ENCODE results near the gene RAVER2.
"Not testable (repeated sequence)": the region's sequence is repeated elsewhere in the genome, so short reads cannot be mapped to it uniquely, and the experiment has no call there.

RAVER2 gene

DNA sequence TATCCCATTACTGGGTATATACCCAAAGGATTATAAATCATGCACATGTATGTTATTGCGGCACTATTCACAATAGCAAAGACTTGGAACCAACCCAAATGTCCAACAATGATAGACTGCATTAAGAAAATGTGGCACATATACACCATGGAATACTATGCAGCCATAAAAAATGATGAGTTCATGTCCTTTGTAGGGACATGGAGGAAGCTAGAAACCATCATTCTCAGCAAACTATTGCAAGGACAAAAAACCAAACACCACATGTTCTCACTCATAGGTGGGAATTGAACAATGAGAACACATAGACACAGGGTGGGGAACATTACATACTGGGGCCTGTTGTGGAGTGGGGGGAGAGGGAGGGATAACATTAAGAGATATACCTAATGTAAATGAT is 4.2 kb upstream of the RAVER2 start:
- not testable (repeated sequence) for H3K4me3 Mint-ChIP-seq, H3K9me3 Mint-ChIP-seq, DNase-seq, ATAC-seq, H3K27ac Mint-ChIP-seq
- Mint-ChIP-seq H3K4me1 (peaks cover 19% of the 10 kb centered on the region), H3K27me3 (peaks cover 14% of the 10 kb centered on the region)

DNA sequence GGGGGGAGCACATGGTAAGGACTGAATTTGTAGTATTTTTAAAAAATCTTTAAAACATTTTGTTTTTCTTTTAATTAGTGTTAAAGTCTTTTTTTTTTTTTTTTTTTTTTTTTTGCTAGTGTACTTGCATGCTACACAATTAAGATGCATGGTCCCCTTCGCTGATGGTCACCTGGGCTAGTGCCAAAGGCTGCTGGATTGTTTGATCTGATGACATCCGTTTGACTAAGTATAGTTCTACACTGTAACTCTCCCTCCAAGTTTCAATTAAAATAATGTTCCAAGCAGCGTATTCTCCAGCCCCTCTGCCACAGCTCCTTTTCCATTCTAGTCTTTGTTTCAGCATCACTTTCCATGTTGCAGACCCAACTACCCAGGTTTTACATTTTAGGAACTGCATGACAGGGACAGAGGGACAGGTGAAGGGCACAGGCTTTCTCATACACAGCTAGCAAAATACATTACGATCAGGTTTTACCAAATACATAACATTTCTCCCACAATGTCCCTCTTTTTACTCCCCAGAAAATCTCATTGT is 852 bp upstream of the RAVER2 start:
- Mint-ChIP-seq H3K4me1 (peaks cover 23% of the 10 kb centered on the region), H3K4me3 (peak overlapping the region; percentile 80 to 83), H3K27me3 (peaks cover 13% of the 10 kb centered on the region), H3K9me3 (no peaks in the 10 kb centered on the region), H3K27ac (peak overlapping the region in 1 of 2 donors; percentile 60)
- DNase-seq (no peak), ATAC-seq (peak; percentile 16)

DNA sequence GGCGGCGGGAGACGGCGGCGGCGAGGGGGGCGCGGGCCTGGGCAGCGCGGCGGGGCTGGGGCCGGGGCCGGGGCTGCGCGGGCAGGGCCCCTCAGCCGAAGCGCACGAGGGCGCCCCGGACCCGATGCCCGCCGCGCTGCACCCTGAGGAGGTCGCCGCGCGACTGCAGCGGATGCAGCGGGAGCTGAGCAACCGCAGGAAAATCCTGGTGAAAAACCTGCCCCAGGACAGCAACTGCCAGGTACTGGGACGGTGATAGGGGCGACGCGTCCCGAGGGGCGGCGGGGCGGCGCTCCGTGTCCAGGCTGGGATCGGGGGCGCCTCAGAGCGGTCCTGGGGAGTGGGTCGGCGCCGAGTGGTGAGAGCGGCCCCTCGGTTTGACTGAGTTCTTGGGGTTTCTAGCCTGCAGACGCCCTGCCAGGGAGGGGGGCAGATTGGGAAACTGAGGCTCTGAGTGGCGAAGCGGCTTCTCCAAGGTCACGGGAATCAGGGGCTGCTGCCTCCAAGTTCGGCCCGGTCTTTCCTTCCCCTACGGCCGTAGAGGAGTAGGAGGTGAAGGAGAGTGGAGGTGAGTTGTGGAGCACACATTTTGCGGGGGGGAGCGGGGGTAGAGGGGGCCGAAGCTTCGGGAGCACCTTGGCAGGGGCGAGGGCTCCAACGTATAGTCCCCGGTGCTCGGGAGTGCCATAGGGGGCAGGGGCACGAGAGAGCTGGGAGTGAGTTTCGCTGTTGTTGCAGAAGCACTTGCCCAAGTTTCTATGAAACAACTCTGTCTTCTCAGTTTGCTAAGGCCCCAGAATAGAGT is 508 bp downstream of the RAVER2 start:
- DNase-seq (peak; percentile 13 to 20), ATAC-seq (peak; percentile 67)
- Mint-ChIP-seq H3K4me3 (peak overlapping the region; percentile 84 to 88), H3K9me3 (no peaks in the 10 kb centered on the region), H3K27me3 (no peaks in the 10 kb centered on the region), H3K27ac (peak overlapping the region in 1 of 2 donors; percentile 33), H3K4me1 (peaks cover 23% of the 10 kb centered on the region)

DNA sequence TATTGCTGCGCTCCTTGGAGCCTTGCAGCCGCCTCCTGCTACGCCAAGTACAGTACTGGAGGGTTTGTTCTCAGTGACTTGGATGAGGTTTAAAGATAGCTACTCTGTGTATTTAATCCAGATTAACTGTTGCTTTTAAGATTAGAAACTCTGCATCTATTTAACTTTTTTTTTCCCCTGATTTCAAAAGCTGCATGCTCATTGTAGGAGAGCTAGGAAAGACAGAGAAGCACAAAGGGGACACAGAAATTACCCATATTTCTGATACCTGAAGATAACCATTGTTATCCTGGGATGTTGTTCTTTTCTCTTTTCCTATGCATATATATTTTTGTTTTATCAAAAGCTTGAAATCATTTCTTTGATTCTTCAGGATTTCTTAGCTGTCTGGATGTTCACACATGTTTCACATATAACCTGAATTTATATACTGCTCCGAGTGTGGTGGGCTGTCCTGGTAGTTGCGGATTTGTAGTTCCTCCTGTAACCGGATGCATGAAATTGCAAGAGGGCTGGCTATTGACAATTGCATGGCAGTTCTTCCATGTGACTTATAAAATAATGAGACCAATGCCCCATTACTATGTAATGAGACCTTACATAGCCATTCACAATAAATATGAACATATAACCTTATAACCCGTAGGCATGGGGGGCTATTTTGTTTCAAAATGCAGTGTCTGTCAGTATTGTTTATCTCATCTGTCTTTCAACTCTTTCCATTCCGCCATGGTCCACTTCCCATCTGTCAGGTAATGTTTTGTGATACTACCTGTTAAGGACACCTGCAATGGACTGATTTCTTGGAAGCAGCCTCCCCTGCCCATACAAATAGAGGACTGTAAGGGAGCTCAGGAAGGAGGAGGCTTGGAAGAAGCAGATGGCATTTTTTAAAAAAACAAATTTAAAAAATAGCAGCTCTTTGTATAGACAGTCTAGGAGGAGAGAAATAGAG is 1.4 kb downstream of the RAVER2 start:
- Mint-ChIP-seq H3K27me3 (no peaks in the 10 kb centered on the region), H3K9me3 (no peaks in the 10 kb centered on the region), H3K4me3 (peak overlapping the region; percentile 84 to 88), H3K4me1 (peaks cover 23% of the 10 kb centered on the region), H3K27ac (no peak overlapping the region)
- DNase-seq (no peak), ATAC-seq (no peak)

DNA sequence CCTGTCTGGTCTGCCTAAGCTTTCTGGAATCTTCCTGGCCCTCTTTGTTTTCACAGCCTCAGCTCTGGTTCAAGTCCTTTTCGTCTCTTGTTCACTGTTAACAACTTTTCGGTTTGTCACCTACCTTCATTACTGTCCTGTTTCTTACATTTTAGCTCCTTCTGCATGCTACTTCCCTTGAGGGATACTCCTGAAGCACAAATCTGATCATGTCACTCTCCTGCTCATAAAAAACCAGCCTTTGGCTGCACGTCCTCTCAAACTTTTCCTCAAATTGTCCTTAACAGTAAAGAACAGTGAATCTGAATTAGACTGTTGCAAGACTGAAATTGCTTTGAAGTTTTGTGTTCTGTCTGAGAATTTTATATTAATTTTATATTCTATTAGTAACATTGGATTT is 3.3 kb downstream of the RAVER2 start:
- DNase-seq: no peak
- H3K27me3 Mint-ChIP-seq: no peaks in the 10 kb centered on the region
- H3K4me1 Mint-ChIP-seq: peaks cover 23% of the 10 kb centered on the region
- H3K4me3 Mint-ChIP-seq: no peak overlapping the region
- no peaks in the 10 kb centered on the region for H3K9me3 Mint-ChIP-seq
- no peak overlapping the region for H3K27ac Mint-ChIP-seq
- no peak for ATAC-seq

DNA sequence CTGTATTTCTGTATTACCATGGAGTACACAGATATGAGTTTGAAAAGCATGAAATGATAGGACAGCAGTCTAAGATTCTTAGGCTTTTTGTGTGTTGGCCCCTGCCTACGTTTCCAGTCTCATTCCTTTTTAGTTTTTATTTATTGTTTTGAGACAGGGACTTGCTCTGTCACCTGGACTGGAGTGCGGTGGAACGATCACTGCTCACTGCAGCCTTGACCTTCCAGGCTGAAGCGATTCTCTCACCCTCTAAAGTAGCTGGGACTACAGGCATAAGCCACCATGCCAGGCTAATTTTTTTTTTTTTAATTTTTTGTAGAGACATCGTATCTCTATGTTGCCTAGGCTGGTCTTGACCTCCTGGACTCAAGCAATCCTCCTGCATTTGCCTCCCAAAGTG is 3.8 kb downstream of the RAVER2 start:
- DNase-seq (no peak), ATAC-seq (no peak)
- no peak overlapping the region for H3K4me3 Mint-ChIP-seq
- H3K27me3 Mint-ChIP-seq: no peaks in the 10 kb centered on the region
- no peak overlapping the region for H3K27ac Mint-ChIP-seq
- peaks cover 20% of the 10 kb centered on the region for H3K4me1 Mint-ChIP-seq
- H3K9me3 Mint-ChIP-seq: no peaks in the 10 kb centered on the region

DNA sequence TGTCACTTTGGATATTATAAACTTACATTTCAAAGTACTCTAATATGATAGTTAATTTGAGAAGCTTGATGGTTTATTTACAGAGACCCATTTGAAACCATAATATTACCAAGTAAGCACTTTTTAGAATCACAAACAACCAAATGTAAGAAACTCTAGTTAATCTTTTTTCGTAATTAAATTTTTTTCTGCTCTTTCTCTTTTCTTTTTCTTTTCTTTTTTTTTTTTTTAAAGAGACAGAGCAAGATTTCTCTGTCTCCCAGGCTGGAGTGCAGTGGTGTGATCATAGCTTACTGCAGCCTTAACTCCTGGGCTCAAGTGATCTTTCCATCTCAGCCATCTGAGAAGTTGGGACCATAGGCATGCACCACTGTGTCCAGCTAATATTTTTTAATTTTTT is 5.2 kb downstream of the RAVER2 start:
- DNase-seq (no peak), ATAC-seq (no peak)
- Mint-ChIP-seq H3K27ac (no peak overlapping the region), H3K9me3 (no peaks in the 10 kb centered on the region), H3K27me3 (no peaks in the 10 kb centered on the region), H3K4me1 (peaks cover 10% of the 10 kb centered on the region), H3K4me3 (no peak overlapping the region)

DNA sequence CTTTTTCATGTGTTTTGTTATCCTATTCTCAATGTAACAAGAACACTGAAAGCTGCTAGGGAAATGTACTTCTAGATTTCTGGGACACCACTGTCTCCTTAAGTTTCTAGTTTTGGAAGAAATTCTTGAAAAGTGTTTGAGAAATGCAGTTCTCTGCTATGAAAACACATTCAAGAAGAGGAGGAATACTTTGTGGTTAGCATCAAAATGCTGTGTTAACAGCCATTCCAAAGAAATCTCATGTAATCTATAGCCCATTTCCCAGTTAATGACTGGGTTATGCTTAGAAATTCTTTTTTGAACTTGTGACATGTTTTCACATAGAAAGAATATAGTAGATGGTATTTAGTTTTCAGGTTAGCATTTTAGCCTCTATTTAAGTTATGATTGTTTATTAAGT is 6.0 kb downstream of the RAVER2 start:
- Mint-ChIP-seq H3K4me1 (peaks cover 2% of the 10 kb centered on the region), H3K27me3 (peaks cover 3% of the 10 kb centered on the region), H3K4me3 (no peak overlapping the region), H3K27ac (no peak overlapping the region), H3K9me3 (no peaks in the 10 kb centered on the region)
- ATAC-seq: no peak
- no peak for DNase-seq

DNA sequence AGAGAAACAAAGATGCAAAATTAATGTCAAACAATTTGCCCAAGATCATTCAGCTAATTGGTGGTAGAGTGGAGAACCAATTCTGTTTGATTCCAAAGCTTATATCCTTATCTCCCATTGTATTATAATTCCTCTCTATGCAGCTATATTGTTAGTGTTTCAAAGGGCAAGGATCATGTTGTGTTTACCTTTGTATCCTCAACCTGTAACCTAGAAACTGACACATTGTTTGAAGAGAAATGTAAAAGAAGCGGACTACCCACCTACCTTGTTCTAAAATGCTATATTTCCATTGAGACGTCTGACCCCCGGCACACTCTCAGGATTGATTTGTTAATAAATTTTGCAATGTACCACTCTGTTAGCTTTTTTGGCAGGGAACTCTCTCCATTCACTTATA is 9.3 kb downstream of the RAVER2 start:
- Mint-ChIP-seq H3K4me1 (no peaks in the 10 kb centered on the region), H3K27me3 (peaks cover 5% of the 10 kb centered on the region), H3K9me3 (peaks cover 0 to 10% of the 10 kb centered on the region in 2 donors), H3K4me3 (no peak overlapping the region), H3K27ac (no peak overlapping the region)
- DNase-seq: no peak
- ATAC-seq: no peak

DNA sequence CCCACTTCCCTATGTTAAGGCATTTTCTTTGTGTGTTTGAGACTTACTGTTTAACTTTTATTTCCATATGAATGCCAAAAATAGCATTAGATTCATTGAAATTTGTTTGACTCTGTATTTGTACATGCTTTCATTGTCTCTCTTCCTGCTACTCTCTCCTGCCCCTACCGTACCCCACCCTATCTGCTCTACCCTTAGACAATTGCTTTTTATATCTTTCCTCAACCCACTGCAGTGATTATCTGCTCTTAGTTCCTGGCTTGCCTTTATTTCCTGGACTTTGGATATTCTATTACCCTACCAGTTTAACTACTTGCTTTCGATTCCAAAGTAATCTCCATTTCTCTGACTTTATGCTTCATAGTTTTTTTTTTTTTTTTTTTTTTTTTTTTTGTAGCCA is 10.5 kb downstream of the RAVER2 start:
- H3K4me1 Mint-ChIP-seq: no peaks in the 10 kb centered on the region
- H3K27ac Mint-ChIP-seq: no peak overlapping the region
- DNase-seq: no peak
- H3K4me3 Mint-ChIP-seq: no peak overlapping the region
- H3K27me3 Mint-ChIP-seq: peaks cover 5% of the 10 kb centered on the region
- ATAC-seq: no peak
- H3K9me3 Mint-ChIP-seq: peaks cover 0 to 10% of the 10 kb centered on the region in 2 donors

DNA sequence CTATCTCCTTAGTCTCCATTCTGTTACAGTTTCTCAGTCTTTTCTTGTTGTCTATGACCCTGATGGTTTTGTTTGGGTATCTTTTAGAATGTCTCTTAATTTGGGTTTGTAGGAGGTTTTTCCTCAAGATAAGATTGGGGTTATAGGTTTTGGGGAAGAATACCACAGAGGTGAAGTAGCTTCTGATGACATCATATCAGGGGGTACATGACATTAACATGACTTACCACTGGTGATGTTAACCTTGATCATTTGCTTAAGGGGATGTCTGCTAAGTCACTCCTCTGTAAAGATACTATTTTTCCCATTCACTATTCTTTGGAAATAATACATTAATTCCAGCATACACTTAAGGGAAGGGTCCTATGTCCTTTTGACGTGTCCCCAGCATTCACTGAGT is 11.9 kb downstream of the RAVER2 start:
- Mint-ChIP-seq H3K27ac (no peak overlapping the region), H3K4me1 (no peaks in the 10 kb centered on the region), H3K4me3 (no peak overlapping the region), H3K9me3 (peaks cover 0 to 10% of the 10 kb centered on the region in 2 donors), H3K27me3 (peaks cover 5% of the 10 kb centered on the region)
- no peak for ATAC-seq
- DNase-seq: no peak

DNA sequence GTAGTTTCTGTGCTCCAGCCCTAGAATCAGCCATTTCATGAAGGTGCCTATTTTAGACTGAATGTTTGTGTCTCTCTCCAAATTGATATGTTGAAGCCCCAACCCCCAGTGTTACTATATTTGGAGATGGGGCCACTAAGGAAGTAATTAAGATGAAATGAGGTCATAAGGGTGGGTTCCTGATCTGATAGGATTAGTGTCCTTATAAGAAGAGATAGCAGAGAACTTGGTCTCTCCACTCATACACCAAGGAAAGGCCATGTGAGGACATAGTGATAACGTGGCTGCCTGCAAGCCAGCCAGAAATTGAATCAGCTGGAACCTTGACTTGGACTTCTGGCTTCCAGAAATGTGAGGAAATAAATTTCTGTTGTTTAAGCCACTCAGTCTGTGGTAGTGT is 12.3 kb downstream of the RAVER2 start:
- no peaks in the 10 kb centered on the region for H3K4me1 Mint-ChIP-seq
- H3K9me3 Mint-ChIP-seq: peaks cover 0 to 10% of the 10 kb centered on the region in 2 donors
- H3K4me3 Mint-ChIP-seq: no peak overlapping the region
- peaks cover 5% of the 10 kb centered on the region for H3K27me3 Mint-ChIP-seq
- ATAC-seq (no peak), DNase-seq (no peak)
- peak overlapping the region in 1 of 2 donors; percentile 19 for H3K27ac Mint-ChIP-seq

DNA sequence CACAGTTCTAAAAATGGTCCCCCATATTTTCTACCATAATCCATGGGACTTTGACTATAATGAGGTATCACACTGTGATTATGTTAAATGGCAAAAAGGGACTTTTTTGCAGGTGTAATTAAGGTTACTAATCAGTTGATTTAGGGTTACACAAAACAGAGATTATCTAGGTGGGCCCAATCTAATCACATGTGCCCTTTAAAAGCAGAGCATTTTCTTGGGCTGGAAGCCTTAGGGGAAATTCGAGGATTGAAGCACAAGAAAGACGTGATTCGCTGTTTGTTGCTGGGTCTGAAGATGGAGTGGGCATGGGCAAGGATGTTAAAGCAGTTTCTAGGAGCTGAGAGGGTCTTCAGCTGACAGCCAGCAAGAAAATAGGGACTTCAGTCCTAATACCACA is 13.4 kb downstream of the RAVER2 start:
- H3K9me3 Mint-ChIP-seq: peaks cover 0 to 10% of the 10 kb centered on the region in 2 donors
- peaks cover 5% of the 10 kb centered on the region for H3K27me3 Mint-ChIP-seq
- DNase-seq: no peak
- H3K4me1 Mint-ChIP-seq: no peaks in the 10 kb centered on the region
- ATAC-seq: no peak
- H3K27ac Mint-ChIP-seq: no peak overlapping the region
- no peak overlapping the region for H3K4me3 Mint-ChIP-seq

DNA sequence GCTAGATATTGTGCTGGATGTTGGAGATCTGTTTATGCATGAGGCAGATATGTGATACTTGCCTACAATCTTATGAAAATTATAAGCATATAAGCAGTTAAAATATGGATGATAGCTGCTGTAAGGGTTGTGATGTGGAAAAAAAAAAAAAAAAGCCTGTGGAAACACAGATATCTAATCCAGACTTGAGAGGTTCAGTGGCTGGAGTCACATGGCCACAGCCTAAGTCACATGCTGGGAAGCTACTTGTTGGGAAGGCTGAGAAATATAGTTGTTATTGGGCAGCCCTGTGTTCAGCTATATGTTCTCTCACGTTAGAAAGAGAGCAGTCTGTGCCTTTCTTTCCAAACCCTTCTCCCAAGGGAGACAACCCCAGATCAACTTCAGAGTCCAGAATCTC is 15.1 kb downstream of the RAVER2 start:
- no peak overlapping the region for H3K27ac Mint-ChIP-seq
- ATAC-seq (no peak), DNase-seq (no peak)
- no peaks in the 10 kb centered on the region for H3K4me1 Mint-ChIP-seq
- H3K9me3 Mint-ChIP-seq: peaks cover 0 to 10% of the 10 kb centered on the region in 2 donors
- H3K27me3 Mint-ChIP-seq: peaks cover 5% of the 10 kb centered on the region
- no peak overlapping the region for H3K4me3 Mint-ChIP-seq

DNA sequence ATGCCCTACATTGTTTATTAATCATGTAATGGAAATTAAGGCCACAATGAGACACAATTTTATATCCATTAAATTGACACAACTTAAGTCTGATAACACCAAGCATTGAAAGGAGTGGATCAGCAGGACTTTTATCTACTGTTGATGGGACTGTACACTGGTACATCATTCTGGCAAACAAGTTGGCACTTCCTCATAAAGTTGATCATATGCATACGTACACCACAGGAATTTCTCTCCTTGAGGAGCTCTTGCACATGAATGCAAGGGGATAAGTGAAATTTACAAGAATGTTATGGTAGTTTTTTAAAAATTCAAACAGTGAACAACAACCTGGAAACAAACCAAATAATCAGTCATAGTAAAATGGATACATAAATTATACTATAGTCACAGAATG is 20.1 kb downstream of the RAVER2 start:
- no peak for ATAC-seq
- no peak for DNase-seq
- Mint-ChIP-seq H3K27me3 (no peaks in the 10 kb centered on the region), H3K4me1 (no peaks in the 10 kb centered on the region), H3K27ac (no peak overlapping the region), H3K4me3 (no peak overlapping the region), H3K9me3 (no peaks in the 10 kb centered on the region)

DNA sequence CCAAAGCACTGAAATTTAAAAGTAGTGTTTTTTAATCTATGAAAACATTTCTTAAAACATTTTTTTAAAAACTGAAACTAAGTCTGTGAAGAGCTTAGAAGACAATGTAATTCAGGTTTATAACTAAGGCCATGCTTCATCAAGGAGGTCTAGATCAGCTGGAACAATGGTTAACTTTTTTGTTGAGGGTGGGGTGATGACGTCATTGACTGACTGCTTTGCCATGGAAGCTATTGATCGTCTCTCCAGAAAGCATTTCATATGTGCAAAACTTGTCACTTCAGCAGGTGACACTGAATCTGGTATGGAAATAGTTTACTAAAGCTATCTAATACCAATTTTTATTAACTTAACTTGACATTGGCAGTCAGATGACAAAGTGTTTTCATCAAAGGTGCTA is 21.0 kb downstream of the RAVER2 start:
- H3K4me1 Mint-ChIP-seq: no peaks in the 10 kb centered on the region
- H3K9me3 Mint-ChIP-seq: peaks cover 5 to 7% of the 10 kb centered on the region in 2 donors
- H3K27ac Mint-ChIP-seq: no peak overlapping the region
- ATAC-seq (no peak), DNase-seq (no peak)
- no peaks in the 10 kb centered on the region for H3K27me3 Mint-ChIP-seq
- H3K4me3 Mint-ChIP-seq: no peak overlapping the region
